ENCODE measurements around the gene PPP4R2.

- TF ChIP-seq CTCF (IDR thresholded peaks at IDR 0.05; ENCODE audit: insufficient read depth, low read length) (no peak), POLR2AphosphoS5 (IDR thresholded peaks at IDR 0.05; ENCODE audit: low read depth) (no peak), SPI1 (IDR thresholded peaks at IDR 0.05; ENCODE audit: borderline replicate concordance, low read depth) (no peak), GABPA (IDR thresholded peaks at IDR 0.05; ENCODE audit: low read depth) (no peak)
- TF ChIP-seq, protein P1, sequence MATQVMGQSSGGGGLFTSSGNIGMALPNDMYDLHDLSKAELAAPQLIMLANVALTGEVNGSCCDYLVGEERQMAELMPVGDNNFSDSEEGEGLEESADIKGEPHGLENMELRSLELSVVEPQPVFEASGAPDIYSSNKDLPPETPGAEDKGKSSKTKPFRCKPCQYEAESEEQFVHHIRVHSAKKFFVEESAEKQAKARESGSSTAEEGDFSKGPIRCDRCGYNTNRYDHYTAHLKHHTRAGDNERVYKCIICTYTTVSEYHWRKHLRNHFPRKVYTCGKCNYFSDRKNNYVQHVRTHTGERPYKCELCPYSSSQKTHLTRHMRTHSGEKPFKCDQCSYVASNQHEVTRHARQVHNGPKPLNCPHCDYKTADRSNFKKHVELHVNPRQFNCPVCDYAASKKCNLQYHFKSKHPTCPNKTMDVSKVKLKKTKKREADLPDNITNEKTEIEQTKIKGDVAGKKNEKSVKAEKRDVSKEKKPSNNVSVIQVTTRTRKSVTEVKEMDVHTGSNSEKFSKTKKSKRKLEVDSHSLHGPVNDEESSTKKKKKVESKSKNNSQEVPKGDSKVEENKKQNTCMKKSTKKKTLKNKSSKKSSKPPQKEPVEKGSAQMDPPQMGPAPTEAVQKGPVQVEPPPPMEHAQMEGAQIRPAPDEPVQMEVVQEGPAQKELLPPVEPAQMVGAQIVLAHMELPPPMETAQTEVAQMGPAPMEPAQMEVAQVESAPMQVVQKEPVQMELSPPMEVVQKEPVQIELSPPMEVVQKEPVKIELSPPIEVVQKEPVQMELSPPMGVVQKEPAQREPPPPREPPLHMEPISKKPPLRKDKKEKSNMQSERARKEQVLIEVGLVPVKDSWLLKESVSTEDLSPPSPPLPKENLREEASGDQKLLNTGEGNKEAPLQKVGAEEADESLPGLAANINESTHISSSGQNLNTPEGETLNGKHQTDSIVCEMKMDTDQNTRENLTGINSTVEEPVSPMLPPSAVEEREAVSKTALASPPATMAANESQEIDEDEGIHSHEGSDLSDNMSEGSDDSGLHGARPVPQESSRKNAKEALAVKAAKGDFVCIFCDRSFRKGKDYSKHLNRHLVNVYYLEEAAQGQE (IDR thresholded peaks at IDR 0.05; ENCODE audit: insufficient replicate concordance, low read depth), result no peak
These were observed 101.4 kb downstream of the PPP4R2 start for GRCh38 chr3:73098026-73098425.
